CD14-positive monocyte (primary cell): ENCODE data around the gene SMURF1. TPM values are rescaled to one million over a fixed set of nuclear protein-coding genes. Genes with fewer than 3 reads are reported as not detected.

Source experiments
- DNase-seq, 3 donors: peaks; one replicate each; pipeline ENCODE4 v3.0.0-alpha.2; 2011 to 2022
- H2AFZ ChIP-seq: 2 replicates; pipeline ENCODE4 v1.6.0; 2012; ENCODE audit warnings: mild to moderate bottlenecking, low read depth, low read length, inconsistent platforms; ENCODE audit not compliant: insufficient read depth, poor library complexity, severe bottlenecking
- H3K27ac ChIP-seq, 2 donors: 1 replicate in 1 of 2; 2 replicates in 1 of 2; pipeline ENCODE4 v1.5.1; 2012 to 2013; ENCODE audit warnings: low read length in 2 of 2, control low read depth in 1 of 2, inconsistent platforms in 1 of 2, low read depth in 1 of 2, mild to moderate bottlenecking in 1 of 2
- H3K27me3 ChIP-seq, 2 donors: one replicate each; pipeline versions ENCODE4 v1.6.0 to v1.6.1; 2011 to 2013; ENCODE audit warnings: low read length in 2 of 2; ENCODE audit not compliant: control insufficient read depth in 2 of 2, insufficient read depth in 2 of 2
- H3K36me3 ChIP-seq, 2 donors: replicated peaks in 1 of 2; 1 replicate in 1 of 2; 2 replicates in 1 of 2; pipeline versions ENCODE4 v1.5.1 to v1.6.1; 2012 to 2013; ENCODE audit warnings: low read length in 2 of 2, control low read depth in 1 of 2, inconsistent platforms in 1 of 2, mild to moderate bottlenecking in 1 of 2; ENCODE audit not compliant: insufficient read depth in 2 of 2, control insufficient read depth in 1 of 2
- H3K4me1 ChIP-seq, 2 donors: 1 replicate in 1 of 2; 2 replicates in 1 of 2; pipeline versions ENCODE4 v1.5.1 to v1.6.1; 2012 to 2013; ENCODE audit warnings: low read length in 2 of 2, control low read depth in 1 of 2, inconsistent platforms in 1 of 2, mild to moderate bottlenecking in 1 of 2, moderate library complexity in 1 of 2; ENCODE audit not compliant: insufficient read depth in 2 of 2, control insufficient read depth in 1 of 2
- H3K4me2 ChIP-seq: replicated peaks from 2 replicates; pipeline ENCODE3; 2012; ENCODE audit warnings: low read length, moderate library complexity, mild to moderate bottlenecking; ENCODE audit not compliant: poor library complexity, severe bottlenecking; ENCODE audit errors: extremely low read depth
- H3K4me3 ChIP-seq, 3 experiments: fragments of 200-600 bp in 1 of 3; sonication (generic) in 1 of 3; replicated peaks in 1 of 3; 1 replicate in 2 of 3; 2 replicates in 1 of 3; pipeline ENCODE4 v1.5.1; 2011 to 2013; ENCODE audit warnings: low read length in 3 of 3, mild to moderate bottlenecking in 3 of 3, control low read depth in 2 of 3, low read depth in 2 of 3, inconsistent platforms in 1 of 3, moderate library complexity in 1 of 3
- H3K79me2 ChIP-seq: 2 replicates; pipeline ENCODE4 v1.6.0; 2012; ENCODE audit warnings: mild to moderate bottlenecking, control low read depth, inconsistent platforms, low read length, moderate library complexity; ENCODE audit not compliant: insufficient read depth
- H3K9ac ChIP-seq: 2 replicates; pipeline ENCODE4 v1.6.0; 2017; ENCODE audit warnings: low read length, mild to moderate bottlenecking; ENCODE audit not compliant: insufficient read depth, poor library complexity, severe bottlenecking
- H3K9me3 ChIP-seq, 2 donors: replicated peaks in 1 of 2; 1 replicate in 1 of 2; 2 replicates in 1 of 2; pipeline versions ENCODE4 v1.5.1 to v1.6.1; 2012 to 2013; ENCODE audit warnings: low read length in 2 of 2, control low read depth in 1 of 2; ENCODE audit not compliant: control insufficient read depth in 1 of 2, insufficient read depth in 1 of 2
- H4K20me1 ChIP-seq: 2 replicates; pipeline ENCODE4 v1.6.0; 2012; ENCODE audit warnings: mild to moderate bottlenecking, low read length, control low read depth, moderate library complexity; ENCODE audit not compliant: insufficient read depth
- H3K27ac Mint-ChIP-seq, 7 donors: one replicate each; pipeline ENCODE4 v1.8.0; 2020; ENCODE audit warnings: mild to moderate bottlenecking in 7 of 7, mixed read lengths in 7 of 7, moderate library complexity in 6 of 7, inconsistent platforms in 2 of 7
- H3K27me3 Mint-ChIP-seq, 3 donors: one replicate each; pipeline ENCODE4 v1.8.0; 2021 to 2022; ENCODE audit warnings: low read depth in 3 of 3, mild to moderate bottlenecking in 3 of 3, mixed read lengths in 3 of 3, moderate library complexity in 3 of 3, inconsistent platforms in 1 of 3
- H3K36me3 Mint-ChIP-seq, 2 donors: one replicate each; pipeline ENCODE4 v1.8.0; 2020; ENCODE audit warnings: mixed read lengths in 2 of 2, inconsistent platforms in 1 of 2, mild to moderate bottlenecking in 1 of 2
- H3K4me1 Mint-ChIP-seq: one replicate; pipeline ENCODE4 v1.8.0; 2020; ENCODE audit warnings: mild to moderate bottlenecking, mixed read lengths
- H3K4me3 Mint-ChIP-seq, 2 donors: one replicate each; pipeline ENCODE4 v1.8.0; 2020; ENCODE audit warnings: mild to moderate bottlenecking in 2 of 2, mixed read lengths in 2 of 2, moderate library complexity in 1 of 2
- H3K9me3 Mint-ChIP-seq, 7 donors: one replicate each; pipeline ENCODE4 v1.8.0; 2020 to 2022; ENCODE audit warnings: mixed read lengths in 7 of 7, mild to moderate bottlenecking in 6 of 7, moderate library complexity in 6 of 7, inconsistent platforms in 2 of 7
- CTCF ChIP-seq: fragments of 200-600 bp; IDR thresholded peaks from one replicate; pipeline ENCODE4 v1.8.0; 2022; ENCODE audit warnings: antibody characterized with exemption, mild to moderate bottlenecking
- WGBS: methylation state at CpG from one replicate; pipeline ENCODE4 v1.1.5; 2013; ENCODE audit warnings: missing lambda C conversion rate; ENCODE audit not compliant: insufficient coverage; 5-methylcytosine and 5-hydroxymethylcytosine counted together
- intact Hi-C, 2 donors: fragments of 100-400 bp; cut with micrococcal nuclease; formaldehyde crosslinking; loops; one replicate each; pipeline versions ENCODE4 v1.15.0 to v1.15.1; 2023
- polyA plus RNA-seq, 3 donors: library from polyadenylated mRNA; depleted of rRNA in 1 of 3; unstranded in 2 of 3; stranded (reverse) in 1 of 3; fragments of 300-500 nt in 2 of 3; fragments of >200 nt in 1 of 3; fragmentation: Illumina TruSeq in 2 of 3; gene quantifications; 1 replicate in 2 of 3; 2 replicates in 1 of 3; pipeline ENCODE4 v1.2.3, GENCODE V29; 2012 to 2021

Gene SMURF1
- polyA plus RNA-seq, 3 donors, result 0.48 to 15.8 (median 1.6) TPM

DNA sequence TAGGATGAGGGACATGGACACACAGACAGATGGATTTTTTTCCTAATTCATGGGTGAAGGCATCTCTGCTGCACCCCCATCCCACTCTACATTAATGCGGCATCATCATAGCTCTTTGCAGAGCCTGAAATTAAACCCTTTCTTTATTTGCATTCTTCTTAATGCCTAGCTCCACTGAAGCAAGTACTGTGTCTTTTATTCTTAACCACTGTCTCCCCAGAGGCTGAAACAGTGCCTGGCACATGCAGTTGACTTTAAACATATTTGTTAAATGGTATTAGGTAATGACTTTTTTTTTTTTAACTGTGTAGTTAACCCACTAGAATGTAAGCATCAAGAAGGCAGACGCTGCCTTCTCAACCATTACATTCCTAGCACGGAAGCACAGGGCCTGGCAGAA, 73.5 kb downstream of the SMURF1 start:
- Histone ChIP-seq H4K20me1 (peaks cover 100% of the 10 kb centered on the region), H3K27ac (no peak overlapping the region), H3K36me3 (no peaks in the 10 kb centered on the region), H2AFZ (no peak overlapping the region), H3K9ac (no peak overlapping the region), H3K27me3 (no peaks in the 10 kb centered on the region), H3K4me1 (no peaks in the 10 kb centered on the region), H3K4me3 (no peak overlapping the region), H3K9me3 (no peaks in the 10 kb centered on the region), H3K4me2 (no peak overlapping the region), H3K79me2 (peaks cover 93% of the 10 kb centered on the region)
- intact Hi-C loops, result no loop called here
- H3K27ac Mint-ChIP-seq, result no peak overlapping the region
- no peak for TF ChIP-seq CTCF
- DNase-seq, result no peak
- peaks cover 2% of the 10 kb centered on the region for H3K4me1 Mint-ChIP-seq
- H3K36me3 Mint-ChIP-seq, result peaks cover 2 to 9% of the 10 kb centered on the region in 2 donors
- no peaks in the 10 kb centered on the region for H3K9me3 Mint-ChIP-seq
- no peaks in the 10 kb centered on the region for H3K27me3 Mint-ChIP-seq
- WGBS, result 100% methylated on average over 1 of the region's 3 CpGs
- no peak overlapping the region for H3K4me3 Mint-ChIP-seq

GRCh38 chr7:99061001-99061776, 82.7 kb downstream of the SMURF1 start:
- peaks cover 51% of the 10 kb centered on the region for H4K20me1 ChIP-seq
- H3K27me3 ChIP-seq, result no peaks in the 10 kb centered on the region
- H3K4me1 ChIP-seq, result no peaks in the 10 kb centered on the region
- H3K27ac Mint-ChIP-seq, result no peak overlapping the region
- H3K9me3 ChIP-seq, result no peaks in the 10 kb centered on the region
- H3K4me3 Mint-ChIP-seq, result no peak overlapping the region
- intact Hi-C loops, result no loop called here
- peaks cover 0 to 2% (median 0%) of the 10 kb centered on the region in 3 donors for H3K27me3 Mint-ChIP-seq
- H3K79me2 ChIP-seq, result peaks cover 23% of the 10 kb centered on the region
- no peaks in the 10 kb centered on the region for H3K9me3 Mint-ChIP-seq
- no peak overlapping the region for H3K4me3 ChIP-seq
- H3K9ac ChIP-seq, result no peak overlapping the region
- no CpG with 5 or more reads among the region's 6 CpGs for WGBS
- H3K4me2 ChIP-seq, result no peak overlapping the region
- no peak for TF ChIP-seq CTCF
- peaks cover 6% of the 10 kb centered on the region for H3K4me1 Mint-ChIP-seq
- no peak overlapping the region for H2AFZ ChIP-seq
- H3K27ac ChIP-seq, result no peak overlapping the region
- H3K36me3 ChIP-seq, result peaks cover 14 to 36% of the 10 kb centered on the region in 2 donors
- H3K36me3 Mint-ChIP-seq, result peaks cover 27 to 51% of the 10 kb centered on the region in 2 donors
- DNase-seq, result no peak
